Left lung (tissue), 10 donors: Measurements from ENCODE around the gene ZNF516. TPM values are rescaled to one million over a fixed set of nuclear protein-coding genes. Genes with fewer than 3 reads are reported as not detected.
A peak's percentile ranks its signal among the peaks of the same experiment; 100 is the strongest.

Experiments used
- ATAC-seq: fragments of 200-7000 bp; cut with Tn5 transposase; one replicate; pipeline ENCODE4 v1.9.1; 2020; ENCODE audit warnings: moderate library complexity
- DNase-seq, 4 donors: peaks; one replicate each; pipeline ENCODE4 v3.0.0-alpha.2; 2013 to 2020
- H3K27ac ChIP-seq, 2 donors: fragments of 200-600 bp; sonication (generic) in 1 of 2; one replicate each; pipeline versions ENCODE4 v1.5.0 to v1.8.0; 2020 to 2021
- H3K27me3 ChIP-seq, 2 donors: fragments of 200-600 bp; sonication (generic) in 1 of 2; one replicate each; pipeline versions ENCODE4 v1.5.0 to v1.8.0; 2020 to 2021
- H3K36me3 ChIP-seq, 2 donors: fragments of 200-600 bp; sonication (generic) in 1 of 2; one replicate each; pipeline versions ENCODE4 v1.5.0 to v1.8.0; 2020 to 2021
- H3K4me1 ChIP-seq, 2 donors: fragments of 200-600 bp; one replicate each; pipeline ENCODE4 v1.8.0; 2021
- H3K4me3 ChIP-seq, 2 donors: fragments of 200-600 bp; sonication (generic) in 1 of 2; one replicate each; pipeline versions ENCODE4 v1.5.0 to v1.8.0; 2020 to 2021; ENCODE audit warnings: mild to moderate bottlenecking in 1 of 2
- H3K9me3 ChIP-seq, 2 donors: fragments of 200-600 bp; sonication (generic) in 1 of 2; one replicate each; pipeline versions ENCODE4 v1.5.0 to v1.8.0; 2020 to 2021
- intact Hi-C, 2 donors: fragments of 100-400 bp; cut with DNase I; formaldehyde crosslinking; loops; one replicate each; pipeline versions ENCODE4 v1.11.2 to v1.14.2; 2022
- polyA plus RNA-seq, 6 donors: library from polyadenylated mRNA; unstranded; fragments of 120-200 nt; gene quantifications; one replicate each; pipeline ENCODE4 v1.2.1, GENCODE V29; 2013; ENCODE audit not compliant: insufficient read length in 6 of 6
- total RNA-seq, 2 donors: library from RNA; stranded (reverse); fragmentation: NEBNext Ultra II Directional; extraction: Animal tissue kit (Norgen Biotek cat#: 25700); gene quantifications; one replicate each; pipeline ENCODE4 v1.2.1, GENCODE V29; 2021
- TF ChIP-seq, protein P1 (sequence below), 2 donors: fragments of 200-600 bp; sonication (generic) in 1 of 2; IDR thresholded peaks; one replicate each; pipeline versions ENCODE4 v1.5.0 to v1.8.0; 2021; ENCODE audit warnings: antibody characterized with exemption in 2 of 2
- donor health status: DM: no; HTN: yes; CAD: no.
- donor health status: DM: no; HTN: no; CAD: no.

Gene ZNF516
- total and polyA plus RNA-seq, 8 donors, result 33.9 to 51.2 (median 46.8) TPM

DNA sequence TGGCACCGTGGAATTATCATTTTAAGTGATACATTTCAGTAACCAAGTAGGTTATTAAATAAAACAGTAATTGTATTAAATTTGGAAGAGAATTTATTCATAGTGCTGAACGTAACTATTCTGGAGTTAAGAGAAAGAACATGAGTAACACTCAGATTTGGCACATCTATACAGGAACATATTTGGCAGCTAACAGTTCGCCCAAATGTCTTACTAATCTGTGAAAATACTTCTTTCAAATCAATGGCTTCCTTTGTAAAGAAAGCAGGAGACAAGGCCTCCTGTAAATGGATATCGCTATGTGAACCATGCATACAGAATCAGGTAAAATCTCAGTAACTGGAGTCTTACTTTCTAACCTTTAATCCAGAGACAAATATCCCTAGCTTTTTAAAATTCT lies 64.4 kb downstream of the ZNF516 start:
- H3K27me3 ChIP-seq, result no peaks in the 10 kb centered on the region
- no peak overlapping the region for H3K27ac ChIP-seq
- H3K36me3 ChIP-seq, result peaks cover 0 to 18% of the 10 kb centered on the region in 2 donors
- ATAC-seq (no peak), DNase-seq (no peak)
- peaks cover 3 to 36% of the 10 kb centered on the region in 2 donors for H3K4me1 ChIP-seq
- intact Hi-C loops, result no loop called here
- no peaks in the 10 kb centered on the region for H3K9me3 ChIP-seq
- TF ChIP-seq, protein P1, sequence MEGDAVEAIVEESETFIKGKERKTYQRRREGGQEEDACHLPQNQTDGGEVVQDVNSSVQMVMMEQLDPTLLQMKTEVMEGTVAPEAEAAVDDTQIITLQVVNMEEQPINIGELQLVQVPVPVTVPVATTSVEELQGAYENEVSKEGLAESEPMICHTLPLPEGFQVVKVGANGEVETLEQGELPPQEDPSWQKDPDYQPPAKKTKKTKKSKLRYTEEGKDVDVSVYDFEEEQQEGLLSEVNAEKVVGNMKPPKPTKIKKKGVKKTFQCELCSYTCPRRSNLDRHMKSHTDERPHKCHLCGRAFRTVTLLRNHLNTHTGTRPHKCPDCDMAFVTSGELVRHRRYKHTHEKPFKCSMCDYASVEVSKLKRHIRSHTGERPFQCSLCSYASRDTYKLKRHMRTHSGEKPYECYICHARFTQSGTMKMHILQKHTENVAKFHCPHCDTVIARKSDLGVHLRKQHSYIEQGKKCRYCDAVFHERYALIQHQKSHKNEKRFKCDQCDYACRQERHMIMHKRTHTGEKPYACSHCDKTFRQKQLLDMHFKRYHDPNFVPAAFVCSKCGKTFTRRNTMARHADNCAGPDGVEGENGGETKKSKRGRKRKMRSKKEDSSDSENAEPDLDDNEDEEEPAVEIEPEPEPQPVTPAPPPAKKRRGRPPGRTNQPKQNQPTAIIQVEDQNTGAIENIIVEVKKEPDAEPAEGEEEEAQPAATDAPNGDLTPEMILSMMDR (IDR thresholded peaks at IDR 0.05), result no peak
- H3K4me3 ChIP-seq, result no peak overlapping the region

DNA sequence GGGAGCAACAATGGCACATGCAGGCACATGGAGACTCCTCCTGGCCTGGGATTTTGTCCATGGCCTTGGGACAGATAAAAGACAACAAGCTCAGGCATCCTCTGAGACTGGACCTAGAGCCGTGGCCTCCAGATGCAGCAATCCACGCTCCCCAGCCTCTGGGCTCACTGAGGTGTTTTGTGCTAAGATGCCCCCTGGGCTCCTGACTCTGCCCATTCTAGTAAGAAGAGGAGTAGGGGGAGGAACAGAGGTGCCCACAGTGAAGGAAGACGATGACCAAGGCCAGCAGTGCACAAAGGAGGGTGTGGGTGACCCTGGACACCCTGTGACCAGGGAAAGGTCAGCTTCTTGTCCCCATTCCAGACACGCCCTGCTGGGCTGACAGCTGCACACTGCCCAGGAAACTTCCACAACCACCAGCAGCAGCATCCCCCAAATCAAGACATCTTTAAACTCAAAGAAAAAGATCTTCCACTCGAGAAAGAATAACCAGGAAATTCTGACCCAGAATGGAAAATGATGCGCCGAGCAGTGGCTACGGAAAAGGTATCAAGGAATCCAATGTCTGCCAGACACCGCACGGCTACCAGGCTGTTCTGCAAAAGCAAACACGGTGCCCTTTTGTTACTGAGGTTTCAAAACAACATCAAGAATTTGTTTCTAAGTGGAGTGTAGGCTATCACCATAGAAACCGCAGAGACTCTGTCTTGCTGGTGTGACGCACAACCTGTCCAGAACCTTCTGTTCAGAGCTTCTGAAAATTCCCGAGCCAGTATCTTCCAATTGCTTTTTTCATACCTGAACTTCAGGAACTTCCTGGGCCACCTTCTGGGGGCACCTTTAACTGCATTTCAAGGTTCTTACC lies 65.5 kb downstream of the ZNF516 start:
- Histone ChIP-seq H3K9me3 (no peaks in the 10 kb centered on the region), H3K27me3 (no peaks in the 10 kb centered on the region), H3K4me3 (no peak overlapping the region), H3K27ac (peak overlapping the region in 1 of 2 donors; percentile 41), H3K4me1 (peaks cover 3 to 36% of the 10 kb centered on the region in 2 donors), H3K36me3 (peaks cover 0 to 18% of the 10 kb centered on the region in 2 donors)
- TF ChIP-seq, protein P1 (IDR thresholded peaks at IDR 0.05), result no peak
- ATAC-seq, result peak; percentile 66
- intact Hi-C loops, result no loop called here
- peak in 1 of 4 donors; percentile 46 for DNase-seq

DNA sequence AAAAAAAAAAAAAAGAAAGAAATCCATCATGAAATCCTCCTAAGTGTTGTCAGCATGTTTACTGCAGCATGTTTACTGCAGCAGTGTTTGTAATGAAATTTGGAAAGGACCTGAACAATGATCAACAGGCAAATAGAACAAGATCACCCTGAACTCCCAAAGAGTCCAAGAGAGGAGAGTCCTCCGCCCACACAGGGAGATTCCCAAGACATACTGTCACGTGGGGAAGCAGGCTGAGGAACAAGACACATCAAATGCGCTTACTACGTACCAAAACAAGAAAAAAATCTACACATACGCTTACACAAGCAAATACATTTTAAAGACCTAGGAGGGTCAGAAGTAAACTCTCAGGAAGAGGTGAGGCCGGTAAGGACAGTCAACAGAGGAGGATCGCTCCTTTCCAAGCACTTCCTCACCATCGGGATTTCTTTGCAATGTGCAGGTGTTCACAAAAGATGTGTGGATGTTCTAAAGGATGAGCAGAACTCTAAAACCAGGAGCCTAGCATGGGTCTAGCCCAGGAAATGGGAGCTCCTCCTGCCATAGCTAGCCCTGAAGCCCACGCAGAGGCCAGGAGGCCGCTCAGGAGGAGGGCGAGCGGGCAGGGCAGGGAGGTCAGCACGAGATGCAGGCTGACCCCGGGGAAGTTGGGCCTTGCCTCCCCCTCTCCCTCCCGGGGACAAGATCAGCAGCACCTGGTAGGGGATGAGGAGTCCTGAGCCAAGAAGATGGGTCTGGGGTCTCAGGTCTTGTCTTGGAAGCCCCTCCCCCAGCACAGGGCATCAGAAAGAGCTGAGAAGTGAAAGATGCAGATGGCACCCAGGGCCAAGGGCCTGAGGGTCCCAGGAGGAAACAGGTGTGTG lies 66.4 kb downstream of the ZNF516 start:
- peak overlapping the region in 1 of 2 donors; percentile 41 for H3K27ac ChIP-seq
- no peak for ATAC-seq
- intact Hi-C loops, result no loop called here

DNA sequence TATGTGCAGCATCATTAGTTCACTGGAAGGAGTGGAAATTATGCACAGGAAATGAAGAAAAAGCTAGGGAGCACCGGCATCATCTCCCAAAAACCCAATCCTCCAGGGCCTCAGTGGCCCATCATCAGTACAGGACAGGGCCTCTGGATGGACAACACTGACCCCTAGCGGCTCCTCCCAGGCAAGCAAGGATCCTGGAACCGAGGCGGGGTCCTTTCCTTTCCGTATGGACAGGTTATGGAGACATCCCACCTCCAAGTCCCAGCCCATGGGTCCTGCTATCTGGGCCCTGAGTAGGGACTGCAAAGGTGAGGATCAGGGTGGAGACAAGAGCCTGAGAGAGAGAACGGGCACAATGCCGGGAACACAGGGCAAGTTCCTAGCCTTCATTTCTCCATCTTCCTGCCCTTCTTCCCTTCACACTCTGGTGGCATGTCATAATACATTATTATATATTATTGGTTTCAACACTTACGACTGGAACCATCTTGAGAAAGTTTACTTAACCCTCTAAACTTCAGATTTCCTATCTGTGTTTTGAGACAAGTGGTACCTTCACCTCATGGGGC lies 68.2 kb downstream of the ZNF516 start:
- DNase-seq (peak in 2 of 4 donors; percentile 56 to 82), ATAC-seq (peak; percentile 72)
- intact Hi-C loops, result no loop called here

More for the DNA sequence above, 66.4 kb downstream of the ZNF516 start:
- Histone ChIP-seq H3K27me3 (no peaks in the 10 kb centered on the region), H3K4me1 (peaks cover 3 to 36% of the 10 kb centered on the region in 2 donors), H3K9me3 (no peaks in the 10 kb centered on the region), H3K4me3 (no peak overlapping the region), H3K36me3 (peaks cover 0 to 14% of the 10 kb centered on the region in 2 donors)
- TF ChIP-seq, protein P1 (IDR thresholded peaks at IDR 0.05), result no peak
- DNase-seq, result peak in 1 of 4 donors; percentile 54

More for the DNA sequence above, 68.2 kb downstream of the ZNF516 start:
- Histone ChIP-seq H3K27ac (no peak overlapping the region), H3K27me3 (no peaks in the 10 kb centered on the region), H3K4me1 (peaks cover 3 to 44% of the 10 kb centered on the region in 2 donors), H3K36me3 (no peaks in the 10 kb centered on the region), H3K9me3 (no peaks in the 10 kb centered on the region), H3K4me3 (no peak overlapping the region)
- TF ChIP-seq, protein P1 (IDR thresholded peaks at IDR 0.05), result peak; percentile 62 to 66
